HEK293 (cell line): ENCODE results near the gene PRDX3.

ENCODE experiments used
- GLI2 ChIP-seq: fragments of 450-650 bp; formaldehyde crosslinking; IDR thresholded peaks from 2 replicates; pipeline ENCODE4; 2017; ENCODE audit warnings: missing biosample characterization, missing genetic modification characterization, low read depth, borderline replicate concordance
- GLIS1 ChIP-seq: fragments of 450-650 bp; formaldehyde crosslinking; IDR thresholded peaks from 2 replicates; pipeline ENCODE4 v1.5.1; 2016; ENCODE audit warnings: missing biosample characterization, missing genetic modification characterization
- HIC1 ChIP-seq: fragments of 450-650 bp; formaldehyde crosslinking; IDR thresholded peaks from 2 replicates; pipeline ENCODE4 v1.5.1; 2016; ENCODE audit warnings: missing biosample characterization, missing genetic modification characterization
- HOXD13 ChIP-seq: sonication (generic); formaldehyde crosslinking; IDR thresholded peaks from 2 replicates; pipeline ENCODE4 v1.8.0; 2022; ENCODE audit warnings: missing genetic modification reagents, borderline replicate concordance
- KLF1 ChIP-seq: fragments of 450-650 bp; formaldehyde crosslinking; IDR thresholded peaks from 2 replicates; pipeline ENCODE4 v1.5.1; 2016; ENCODE audit warnings: missing biosample characterization, missing genetic modification characterization
- PATZ1 ChIP-seq: fragments of 450-650 bp; formaldehyde crosslinking; IDR thresholded peaks from 2 replicates; pipeline ENCODE4 v1.5.1; 2016; ENCODE audit warnings: missing biosample characterization, missing genetic modification characterization
- SCRT1 ChIP-seq: fragments of 450-650 bp; formaldehyde crosslinking; IDR thresholded peaks from 2 replicates; pipeline ENCODE4 v1.5.1; 2016; ENCODE audit warnings: missing biosample characterization, missing genetic modification characterization, borderline replicate concordance
- TSHZ1 ChIP-seq: fragments of 450-650 bp; formaldehyde crosslinking; IDR thresholded peaks from 2 replicates; pipeline ENCODE4 v1.5.1; 2016; ENCODE audit warnings: missing biosample characterization, missing genetic modification characterization, borderline replicate concordance
- ZBTB20 ChIP-seq: fragments of 450-650 bp; formaldehyde crosslinking; IDR thresholded peaks from 2 replicates; pipeline ENCODE4 v1.5.1; 2016; ENCODE audit warnings: missing biosample characterization, missing genetic modification characterization
- ZBTB21 ChIP-seq: fragments of 450-650 bp; formaldehyde crosslinking; IDR thresholded peaks from 2 replicates; pipeline ENCODE4 v1.5.1; 2017; ENCODE audit warnings: missing biosample characterization, missing genetic modification characterization
- ZBTB8A ChIP-seq: fragments of 450-650 bp; formaldehyde crosslinking; IDR thresholded peaks from 2 replicates; pipeline ENCODE4 v1.5.1; 2016; ENCODE audit warnings: missing biosample characterization, missing genetic modification characterization
- ZFHX2 ChIP-seq: fragments of 450-650 bp; formaldehyde crosslinking; conservative IDR thresholded peaks from 2 replicates; pipeline ENCODE4 v1.5.1; 2016; ENCODE audit warnings: missing biosample characterization, missing genetic modification characterization
- ZFP3 ChIP-seq: fragments of 450-650 bp; formaldehyde crosslinking; IDR thresholded peaks from 2 replicates; pipeline ENCODE4 v1.5.1; 2016; ENCODE audit warnings: low read depth, missing biosample characterization, missing genetic modification characterization
- ZNF16 ChIP-seq: fragments of 450-650 bp; formaldehyde crosslinking; IDR thresholded peaks from 2 replicates; pipeline ENCODE4 v1.5.1; 2016; ENCODE audit warnings: low read depth, missing biosample characterization, missing genetic modification characterization
- ZNF18 ChIP-seq: fragments of 450-650 bp; formaldehyde crosslinking; IDR thresholded peaks from 2 replicates; pipeline ENCODE4 v1.5.1; 2016; ENCODE audit warnings: missing biosample characterization, missing genetic modification characterization
- ZNF2 ChIP-seq: fragments of 450-650 bp; formaldehyde crosslinking; IDR thresholded peaks from 2 replicates; pipeline ENCODE4 v1.5.1; 2016; ENCODE audit warnings: missing biosample characterization, missing genetic modification characterization
- ZNF23 ChIP-seq: fragments of 450-650 bp; formaldehyde crosslinking; IDR thresholded peaks from 2 replicates; pipeline ENCODE4 v1.5.1; 2016; ENCODE audit warnings: missing biosample characterization, missing genetic modification characterization, borderline replicate concordance
- ZNF354C ChIP-seq: fragments of 450-650 bp; formaldehyde crosslinking; IDR thresholded peaks from 2 replicates; pipeline ENCODE4 v1.5.1; 2016; ENCODE audit warnings: missing biosample characterization, missing genetic modification characterization, low read depth, borderline replicate concordance
- ZNF404 ChIP-seq: fragments of 450-650 bp; formaldehyde crosslinking; IDR thresholded peaks from 2 replicates; pipeline ENCODE4 v1.5.1; 2017; ENCODE audit warnings: missing biosample characterization, missing genetic modification characterization
- ZNF558 ChIP-seq: fragments of 450-650 bp; formaldehyde crosslinking; IDR thresholded peaks from 2 replicates; pipeline ENCODE4 v1.5.1; 2016; ENCODE audit warnings: missing biosample characterization, missing genetic modification characterization
- ZNF571 ChIP-seq: fragments of 450-650 bp; formaldehyde crosslinking; IDR thresholded peaks from 2 replicates; pipeline ENCODE4 v1.5.0; 2017; ENCODE audit warnings: missing biosample characterization, missing genetic modification characterization
- ZNF580 ChIP-seq: fragments of 450-650 bp; formaldehyde crosslinking; IDR thresholded peaks from 2 replicates; pipeline ENCODE4 v1.5.1; 2016; ENCODE audit warnings: missing biosample characterization, missing genetic modification characterization
- ZNF692 ChIP-seq: fragments of 450-650 bp; formaldehyde crosslinking; IDR thresholded peaks from 2 replicates; pipeline ENCODE4 v1.5.1; 2016; ENCODE audit warnings: missing biosample characterization, missing genetic modification characterization
- ZNF747 ChIP-seq: fragments of 450-650 bp; formaldehyde crosslinking; IDR thresholded peaks from 2 replicates; pipeline ENCODE4 v1.5.1; 2016; ENCODE audit warnings: missing biosample characterization, missing genetic modification characterization
- ZNF777 ChIP-seq: fragments of 450-650 bp; formaldehyde crosslinking; IDR thresholded peaks from 2 replicates; pipeline ENCODE4 v1.5.1; 2017; ENCODE audit warnings: missing biosample characterization, missing genetic modification characterization, borderline replicate concordance
- ZSCAN4 ChIP-seq: fragments of 450-650 bp; formaldehyde crosslinking; IDR thresholded peaks from 2 replicates; pipeline ENCODE4 v1.5.1; 2017; ENCODE audit warnings: missing biosample characterization, missing genetic modification characterization

The PRDX3 gene

GRCh38 chr10:119165171-119166117 lies 13.2 kb downstream of the PRDX3 start, which contains the start of gene SFXN4 (continued):
- TF ChIP-seq KLF1 (tag by site-specific recombination) (no peak; the same call in 1 of the 2 replicates), ZBTB8A (tag by site-specific recombination) (peak; percentile 32; the same call in 1 of the 2 replicates), ZBTB20 (tag by site-specific recombination) (peak; percentile 33; the same call in 1 of the 2 replicates), ZFHX2 (peak; percentile 43; the same call in 1 of the 2 replicates), GLIS1 (tag by site-specific recombination) (peak; percentile 70), ZNF777 (tag by site-specific recombination) (peak; percentile 45; the same call in 1 of the 2 replicates), ZFP3 (tag by site-specific recombination) (no peak), HOXD13 (CRISPR knock-in tag) (no peak), ZNF747 (tag by site-specific recombination) (no peak), ZNF692 (tag by site-specific recombination) (peak; percentile 73), SCRT1 (tag by site-specific recombination) (no peak), TSHZ1 (0 out of 2 replicates have a peak, but pooled peaks have one; percentile 32), ZNF23 (tag by site-specific recombination) (no peak), PATZ1 (tag by site-specific recombination) (peak; percentile 80), ZNF2 (tag by site-specific recombination) (0 out of 2 replicates have a peak, but pooled peaks have one; percentile 26), ZNF571 (tag by site-specific recombination) (no peak), ZBTB21 (tag by site-specific recombination) (no peak), ZNF18 (no peak), ZSCAN4 (tag by site-specific recombination) (no peak), HIC1 (tag by site-specific recombination) (peak; percentile 83), ZNF580 (tag by site-specific recombination) (no peak), ZNF16 (no peak), ZNF354C (tag by site-specific recombination) (no peak), GLI2 (no peak), ZNF404 (no peak), ZNF558 (tag by site-specific recombination) (no peak)
